CD14-positive monocyte (primary cell): ENCODE results near the gene BTBD6. TPM values are rescaled to one million over a fixed set of nuclear protein-coding genes. Genes with fewer than 3 reads are reported as not detected.

Experiments
- DNase-seq, 3 donors: peaks; one replicate each; pipeline ENCODE4 v3.0.0-alpha.2; 2011 to 2022
- H2AFZ ChIP-seq: 2 replicates; pipeline ENCODE4 v1.6.0; 2012; ENCODE audit warnings: mild to moderate bottlenecking, low read depth, low read length, inconsistent platforms; ENCODE audit not compliant: insufficient read depth, poor library complexity, severe bottlenecking
- H3K27ac ChIP-seq, 2 donors: 1 replicate in 1 of 2; 2 replicates in 1 of 2; pipeline ENCODE4 v1.5.1; 2012 to 2013; ENCODE audit warnings: low read length in 2 of 2, control low read depth in 1 of 2, inconsistent platforms in 1 of 2, low read depth in 1 of 2, mild to moderate bottlenecking in 1 of 2
- H3K27me3 ChIP-seq, 2 donors: one replicate each; pipeline versions ENCODE4 v1.6.0 to v1.6.1; 2011 to 2013; ENCODE audit warnings: low read length in 2 of 2; ENCODE audit not compliant: control insufficient read depth in 2 of 2, insufficient read depth in 2 of 2
- H3K36me3 ChIP-seq, 2 donors: replicated peaks in 1 of 2; 1 replicate in 1 of 2; 2 replicates in 1 of 2; pipeline versions ENCODE4 v1.5.1 to v1.6.1; 2012 to 2013; ENCODE audit warnings: low read length in 2 of 2, control low read depth in 1 of 2, inconsistent platforms in 1 of 2, mild to moderate bottlenecking in 1 of 2; ENCODE audit not compliant: insufficient read depth in 2 of 2, control insufficient read depth in 1 of 2
- H3K4me1 ChIP-seq, 2 donors: 1 replicate in 1 of 2; 2 replicates in 1 of 2; pipeline versions ENCODE4 v1.5.1 to v1.6.1; 2012 to 2013; ENCODE audit warnings: low read length in 2 of 2, control low read depth in 1 of 2, inconsistent platforms in 1 of 2, mild to moderate bottlenecking in 1 of 2, moderate library complexity in 1 of 2; ENCODE audit not compliant: insufficient read depth in 2 of 2, control insufficient read depth in 1 of 2
- H3K4me2 ChIP-seq: replicated peaks from 2 replicates; pipeline ENCODE3; 2012; ENCODE audit warnings: low read length, moderate library complexity, mild to moderate bottlenecking; ENCODE audit not compliant: poor library complexity, severe bottlenecking; ENCODE audit errors: extremely low read depth
- H3K4me3 ChIP-seq, 3 experiments: fragments of 200-600 bp in 1 of 3; sonication (generic) in 1 of 3; replicated peaks in 1 of 3; 1 replicate in 2 of 3; 2 replicates in 1 of 3; pipeline ENCODE4 v1.5.1; 2011 to 2013; ENCODE audit warnings: low read length in 3 of 3, mild to moderate bottlenecking in 3 of 3, control low read depth in 2 of 3, low read depth in 2 of 3, inconsistent platforms in 1 of 3, moderate library complexity in 1 of 3
- H3K79me2 ChIP-seq: 2 replicates; pipeline ENCODE4 v1.6.0; 2012; ENCODE audit warnings: mild to moderate bottlenecking, control low read depth, inconsistent platforms, low read length, moderate library complexity; ENCODE audit not compliant: insufficient read depth
- H3K9ac ChIP-seq: 2 replicates; pipeline ENCODE4 v1.6.0; 2017; ENCODE audit warnings: low read length, mild to moderate bottlenecking; ENCODE audit not compliant: insufficient read depth, poor library complexity, severe bottlenecking
- H3K9me3 ChIP-seq, 2 donors: replicated peaks in 1 of 2; 1 replicate in 1 of 2; 2 replicates in 1 of 2; pipeline versions ENCODE4 v1.5.1 to v1.6.1; 2012 to 2013; ENCODE audit warnings: low read length in 2 of 2, control low read depth in 1 of 2; ENCODE audit not compliant: control insufficient read depth in 1 of 2, insufficient read depth in 1 of 2
- H4K20me1 ChIP-seq: 2 replicates; pipeline ENCODE4 v1.6.0; 2012; ENCODE audit warnings: mild to moderate bottlenecking, low read length, control low read depth, moderate library complexity; ENCODE audit not compliant: insufficient read depth
- H3K27ac Mint-ChIP-seq, 7 donors: one replicate each; pipeline ENCODE4 v1.8.0; 2020; ENCODE audit warnings: mild to moderate bottlenecking in 7 of 7, mixed read lengths in 7 of 7, moderate library complexity in 6 of 7, inconsistent platforms in 2 of 7
- H3K27me3 Mint-ChIP-seq, 3 donors: one replicate each; pipeline ENCODE4 v1.8.0; 2021 to 2022; ENCODE audit warnings: low read depth in 3 of 3, mild to moderate bottlenecking in 3 of 3, mixed read lengths in 3 of 3, moderate library complexity in 3 of 3, inconsistent platforms in 1 of 3
- H3K36me3 Mint-ChIP-seq, 2 donors: one replicate each; pipeline ENCODE4 v1.8.0; 2020; ENCODE audit warnings: mixed read lengths in 2 of 2, inconsistent platforms in 1 of 2, mild to moderate bottlenecking in 1 of 2
- H3K4me1 Mint-ChIP-seq: one replicate; pipeline ENCODE4 v1.8.0; 2020; ENCODE audit warnings: mild to moderate bottlenecking, mixed read lengths
- H3K4me3 Mint-ChIP-seq, 2 donors: one replicate each; pipeline ENCODE4 v1.8.0; 2020; ENCODE audit warnings: mild to moderate bottlenecking in 2 of 2, mixed read lengths in 2 of 2, moderate library complexity in 1 of 2
- H3K9me3 Mint-ChIP-seq, 7 donors: one replicate each; pipeline ENCODE4 v1.8.0; 2020 to 2022; ENCODE audit warnings: mixed read lengths in 7 of 7, mild to moderate bottlenecking in 6 of 7, moderate library complexity in 6 of 7, inconsistent platforms in 2 of 7
- CTCF ChIP-seq: fragments of 200-600 bp; IDR thresholded peaks from one replicate; pipeline ENCODE4 v1.8.0; 2022; ENCODE audit warnings: antibody characterized with exemption, mild to moderate bottlenecking
- WGBS: methylation state at CpG from one replicate; pipeline ENCODE4 v1.1.5; 2013; ENCODE audit warnings: missing lambda C conversion rate; ENCODE audit not compliant: insufficient coverage; 5-methylcytosine and 5-hydroxymethylcytosine counted together
- intact Hi-C, 2 donors: fragments of 100-400 bp; cut with micrococcal nuclease; formaldehyde crosslinking; loops; one replicate each; pipeline versions ENCODE4 v1.15.0 to v1.15.1; 2023
- polyA plus RNA-seq, 3 donors: library from polyadenylated mRNA; depleted of rRNA in 1 of 3; unstranded in 2 of 3; stranded (reverse) in 1 of 3; fragments of 300-500 nt in 2 of 3; fragments of >200 nt in 1 of 3; fragmentation: Illumina TruSeq in 2 of 3; gene quantifications; 1 replicate in 2 of 3; 2 replicates in 1 of 3; pipeline ENCODE4 v1.2.3, GENCODE V29; 2012 to 2021

The BTBD6 gene
- polyA plus RNA-seq, 3 donors: 1.3 to 24.4 (median 6.3) TPM

DNA sequence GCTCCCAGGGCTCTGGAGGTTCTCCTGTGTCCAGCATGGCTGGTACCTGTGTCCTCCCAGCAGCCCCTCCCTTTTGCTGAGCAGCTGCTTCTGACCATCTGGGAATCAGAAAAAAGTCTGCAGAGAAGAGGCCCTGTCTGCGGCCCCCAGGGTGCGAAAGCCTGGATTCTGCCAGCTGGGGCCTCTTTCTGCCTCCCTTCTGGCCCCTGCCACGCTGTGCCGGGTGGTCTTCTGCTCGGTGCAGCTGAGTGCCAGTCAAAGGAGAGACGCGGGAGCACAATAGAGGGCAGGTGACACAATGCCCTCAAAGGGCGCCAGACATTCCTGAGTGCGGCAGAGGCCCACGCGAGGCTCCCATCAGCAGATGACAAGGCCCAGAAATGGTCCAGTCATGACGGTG lies 12.6 kb downstream of the BTBD6 start:
- Histone ChIP-seq H3K4me2 (no peak overlapping the region), H3K9me3 (no peaks in the 10 kb centered on the region), H2AFZ (no peak overlapping the region), H3K36me3 (peaks cover 32 to 69% of the 10 kb centered on the region in 2 donors), H3K27me3 (no peaks in the 10 kb centered on the region), H3K79me2 (no peaks in the 10 kb centered on the region), H3K4me1 (no peaks in the 10 kb centered on the region), H3K9ac (no peak overlapping the region), H4K20me1 (no peaks in the 10 kb centered on the region), H3K4me3 (no peak overlapping the region), H3K27ac (no peak overlapping the region)
- TF ChIP-seq CTCF: no peak
- DNase-seq: no peak
- H3K36me3 Mint-ChIP-seq: peaks cover 41 to 77% of the 10 kb centered on the region in 2 donors
- intact Hi-C loops: no loop called here
- WGBS: 97% methylated on average over 12 of the region's 12 CpGs
- H3K4me1 Mint-ChIP-seq: no peaks in the 10 kb centered on the region
- peaks cover 0 to 1% (median 0%) of the 10 kb centered on the region in 7 donors for H3K9me3 Mint-ChIP-seq
- peak overlapping the region in 1 of 7 donors; percentile 8 for H3K27ac Mint-ChIP-seq
- no peaks in the 10 kb centered on the region for H3K27me3 Mint-ChIP-seq
- H3K4me3 Mint-ChIP-seq: no peak overlapping the region

GRCh38 chr14:105261781-105262180 lies 13.4 kb downstream of the BTBD6 start:
- H3K36me3 ChIP-seq: peaks cover 26 to 70% of the 10 kb centered on the region in 2 donors
- no peaks in the 10 kb centered on the region for H3K4me1 ChIP-seq
- H3K27ac ChIP-seq: no peak overlapping the region
- peaks cover 4% of the 10 kb centered on the region for H4K20me1 ChIP-seq
- H3K4me2 ChIP-seq: no peak overlapping the region
- TF ChIP-seq CTCF: no peak
- H2AFZ ChIP-seq: no peak overlapping the region
- Mint-ChIP-seq H3K27me3 (no peaks in the 10 kb centered on the region), H3K4me3 (no peak overlapping the region), H3K9me3 (peaks cover 0 to 1% (median 0%) of the 10 kb centered on the region in 7 donors), H3K27ac (peak overlapping the region in 1 of 7 donors; percentile 50), H3K4me1 (no peaks in the 10 kb centered on the region), H3K36me3 (peaks cover 38 to 76% of the 10 kb centered on the region in 2 donors)
- no peak for DNase-seq
- intact Hi-C loops: no loop called here
- H3K4me3 ChIP-seq: no peak overlapping the region
- no peak overlapping the region for H3K9ac ChIP-seq
- no peaks in the 10 kb centered on the region for H3K27me3 ChIP-seq
- no peaks in the 10 kb centered on the region for H3K9me3 ChIP-seq
- 99% methylated on average over 14 of the region's 20 CpGs for WGBS
- no peaks in the 10 kb centered on the region for H3K79me2 ChIP-seq
